WERI-Rb-1 (cell line): ENCODE data around the gene COCH.

Experiments
- DNase-seq: peaks from one replicate; pipeline ENCODE4 v3.0.0-alpha.2; 2020
- H3K27ac ChIP-seq: fragments of 250-450 bp; sonication (Bioruptor Pico); 2 replicates; pipeline ENCODE4 v1.5.1; 2020; ENCODE audit warnings: mild to moderate bottlenecking, moderate library complexity
- H3K27me3 ChIP-seq: fragments of 250-450 bp; sonication (Bioruptor Pico); 2 replicates; pipeline ENCODE4 v1.5.1; 2021; ENCODE audit warnings: mild to moderate bottlenecking, low read depth, moderate library complexity; ENCODE audit not compliant: insufficient read depth, severe bottlenecking
- H3K36me3 ChIP-seq: fragments of 250-450 bp; sonication (Bioruptor Pico); 2 replicates; pipeline ENCODE4 v1.5.1; 2020; ENCODE audit warnings: mild to moderate bottlenecking, moderate library complexity
- H3K4me3 ChIP-seq: 2 replicates; pipeline ENCODE4 v1.5.1; 2011; ENCODE audit warnings: low read depth, mild to moderate bottlenecking, control low read depth, low read length
- H3K9me3 ChIP-seq: fragments of 250-450 bp; sonication (Bioruptor Pico); 2 replicates; pipeline ENCODE4 v1.5.1; 2021; ENCODE audit warnings: mild to moderate bottlenecking, moderate library complexity; ENCODE audit not compliant: severe bottlenecking
- CTCF ChIP-seq: IDR thresholded peaks from 2 replicates; pipeline ENCODE4 v1.5.1; 2011; ENCODE audit warnings: low read depth, mild to moderate bottlenecking, control low read depth, inconsistent platforms, low read length

COCH gene

GRCh38 chr14:30840086-30840779 lies 34.1 kb upstream of the COCH start:
- H3K4me3 ChIP-seq = no peak overlapping the region
- DNase-seq = no peak
- no peaks in the 10 kb centered on the region for H3K36me3 ChIP-seq
- H3K27me3 ChIP-seq = no peaks in the 10 kb centered on the region
- H3K27ac ChIP-seq = no peak overlapping the region
- H3K9me3 ChIP-seq = no peaks in the 10 kb centered on the region
- no peak for TF ChIP-seq CTCF

- Histone ChIP-seq H3K27me3 (no peaks in the 10 kb centered on the region), H3K36me3 (no peaks in the 10 kb centered on the region), H3K27ac (no peak overlapping the region), H3K4me3 (no peak overlapping the region), H3K9me3 (no peaks in the 10 kb centered on the region)
- no peak for DNase-seq
- TF ChIP-seq CTCF = no peak
These were observed 31.9 kb upstream of the COCH start for GRCh38 chr14:30842431-30842830.

GRCh38 chr14:30848449-30849240 lies 25.7 kb upstream of the COCH start:
- TF ChIP-seq CTCF = no peak
- no peak for DNase-seq
- Histone ChIP-seq H3K36me3 (no peaks in the 10 kb centered on the region), H3K27me3 (no peaks in the 10 kb centered on the region), H3K27ac (no peak overlapping the region), H3K4me3 (no peak overlapping the region), H3K9me3 (no peaks in the 10 kb centered on the region)

- Histone ChIP-seq H3K27me3 (no peaks in the 10 kb centered on the region), H3K4me3 (no peak overlapping the region), H3K27ac (no peak overlapping the region), H3K9me3 (no peaks in the 10 kb centered on the region), H3K36me3 (no peaks in the 10 kb centered on the region)
- no peak for DNase-seq
- no peak for TF ChIP-seq CTCF
These were observed 25.0 kb upstream of the COCH start for GRCh38 chr14:30849354-30849753.

- no peaks in the 10 kb centered on the region for H3K27me3 ChIP-seq
- no peak for DNase-seq
- H3K27ac ChIP-seq = no peak overlapping the region
- H3K36me3 ChIP-seq = no peaks in the 10 kb centered on the region
- TF ChIP-seq CTCF = no peak
- H3K4me3 ChIP-seq = no peak overlapping the region
- H3K9me3 ChIP-seq = no peaks in the 10 kb centered on the region
These were observed 24.4 kb upstream of the COCH start for GRCh38 chr14:30849983-30850382.

- no peak overlapping the region for H3K27ac ChIP-seq
- H3K4me3 ChIP-seq = no peak overlapping the region
- H3K9me3 ChIP-seq = no peaks in the 10 kb centered on the region
- no peak for TF ChIP-seq CTCF
- DNase-seq = no peak
- no peaks in the 10 kb centered on the region for H3K27me3 ChIP-seq
- H3K36me3 ChIP-seq = no peaks in the 10 kb centered on the region
These were observed 20.4 kb upstream of the COCH start for GRCh38 chr14:30853946-30854345.
